TTC549 (cell line): Measurements from ENCODE around the gene APBA1.

Source experiments
- FAIRE-seq: peaks from 2 replicates; lab custom pipeline; 2012; peaks lifted over from hg19 to GRCh38; lab: Jason Lieb, UNC

APBA1 gene

GRCh38 chr9:69519470-69520240 lies 152.5 kb downstream of the APBA1 start:
- no peak for FAIRE-seq

GRCh38 chr9:69516353-69517322 lies 155.5 kb downstream of the APBA1 start:
- no peak for FAIRE-seq

GRCh38 chr9:69515810-69516209 lies 156.4 kb downstream of the APBA1 start:
- FAIRE-seq: no peak

GRCh38 chr9:69513141-69513820 lies 158.9 kb downstream of the APBA1 start:
- no peak for FAIRE-seq

- no peak for FAIRE-seq
These were observed 168.1 kb downstream of the APBA1 start for GRCh38 chr9:69504058-69504457.

- FAIRE-seq: no peak
These were observed 169.4 kb downstream of the APBA1 start for GRCh38 chr9:69502671-69503301.

GRCh38 chr9:69500896-69501295 lies 171.3 kb downstream of the APBA1 start:
- FAIRE-seq: no peak

GRCh38 chr9:69499959-69500358 lies 172.2 kb downstream of the APBA1 start:
- no peak for FAIRE-seq

GRCh38 chr9:69499407-69499806 lies 172.8 kb downstream of the APBA1 start:
- FAIRE-seq: no peak

GRCh38 chr9:69498470-69498869 lies 173.7 kb downstream of the APBA1 start:
- FAIRE-seq: no peak

GRCh38 chr9:69497816-69498215 lies 174.4 kb downstream of the APBA1 start:
- no peak for FAIRE-seq

- FAIRE-seq: no peak
These were observed 175.2 kb downstream of the APBA1 start for GRCh38 chr9:69496846-69497450.

- FAIRE-seq: no peak
These were observed 176.9 kb downstream of the APBA1 start for GRCh38 chr9:69495296-69495695.

GRCh38 chr9:69494763-69495162 lies 177.4 kb downstream of the APBA1 start:
- FAIRE-seq: no peak

- FAIRE-seq: no peak
These were observed 178.0 kb downstream of the APBA1 start for GRCh38 chr9:69494208-69494607.

- no peak for FAIRE-seq
These were observed 185.7 kb downstream of the APBA1 start for GRCh38 chr9:69486498-69486897.

- FAIRE-seq: no peak
These were observed 186.7 kb downstream of the APBA1 start for GRCh38 chr9:69485466-69485865.

- no peak for FAIRE-seq
These were observed 188.2 kb downstream of the APBA1 start for GRCh38 chr9:69483886-69484422.

GRCh38 chr9:69476797-69477196 lies 195.4 kb downstream of the APBA1 start:
- no peak for FAIRE-seq

GRCh38 chr9:69476016-69476415 lies 196.2 kb downstream of the APBA1 start:
- FAIRE-seq: no peak

- no peak for FAIRE-seq
These were observed 197.3 kb downstream of the APBA1 start for GRCh38 chr9:69474821-69475220.
